DND-41 (cell line): ENCODE data around the gene EPB41.

Experiments
- EZH2 ChIP-seq: IDR thresholded peaks from 3 replicates; pipeline ENCODE4 v1.6.1; 2012; ENCODE audit warnings: borderline replicate concordance, low read depth, mild to moderate bottlenecking, moderate library complexity, low read length, inconsistent platforms; ENCODE audit not compliant: severe bottlenecking
- TF ChIP-seq, protein P1 (sequence below): IDR thresholded peaks from 2 replicates; pipeline ENCODE4 v1.5.1; 2012; ENCODE audit warnings: borderline replicate concordance, low read length, moderate library complexity, mild to moderate bottlenecking; ENCODE audit not compliant: poor library complexity, severe bottlenecking; ENCODE audit errors: extremely low read depth

DNA sequence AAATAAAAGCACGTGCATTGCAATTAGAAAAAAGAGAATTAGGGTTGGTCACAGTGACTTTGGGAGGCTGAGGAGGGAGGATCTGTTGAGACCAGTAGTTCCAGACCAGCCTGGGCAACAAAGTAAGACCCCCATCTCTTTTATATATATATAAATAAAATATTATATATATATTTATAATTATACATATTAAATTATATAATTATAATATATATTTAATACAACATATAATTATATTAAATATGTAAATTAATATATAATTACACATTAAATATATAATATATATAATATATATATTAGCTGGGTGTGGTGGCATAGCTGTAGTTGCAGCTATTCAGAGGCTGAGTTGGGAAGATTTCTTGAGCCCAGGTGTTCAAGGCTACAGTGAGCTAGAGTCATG, 186.1 kb downstream of the EPB41 start:
- TF ChIP-seq, protein P1, sequence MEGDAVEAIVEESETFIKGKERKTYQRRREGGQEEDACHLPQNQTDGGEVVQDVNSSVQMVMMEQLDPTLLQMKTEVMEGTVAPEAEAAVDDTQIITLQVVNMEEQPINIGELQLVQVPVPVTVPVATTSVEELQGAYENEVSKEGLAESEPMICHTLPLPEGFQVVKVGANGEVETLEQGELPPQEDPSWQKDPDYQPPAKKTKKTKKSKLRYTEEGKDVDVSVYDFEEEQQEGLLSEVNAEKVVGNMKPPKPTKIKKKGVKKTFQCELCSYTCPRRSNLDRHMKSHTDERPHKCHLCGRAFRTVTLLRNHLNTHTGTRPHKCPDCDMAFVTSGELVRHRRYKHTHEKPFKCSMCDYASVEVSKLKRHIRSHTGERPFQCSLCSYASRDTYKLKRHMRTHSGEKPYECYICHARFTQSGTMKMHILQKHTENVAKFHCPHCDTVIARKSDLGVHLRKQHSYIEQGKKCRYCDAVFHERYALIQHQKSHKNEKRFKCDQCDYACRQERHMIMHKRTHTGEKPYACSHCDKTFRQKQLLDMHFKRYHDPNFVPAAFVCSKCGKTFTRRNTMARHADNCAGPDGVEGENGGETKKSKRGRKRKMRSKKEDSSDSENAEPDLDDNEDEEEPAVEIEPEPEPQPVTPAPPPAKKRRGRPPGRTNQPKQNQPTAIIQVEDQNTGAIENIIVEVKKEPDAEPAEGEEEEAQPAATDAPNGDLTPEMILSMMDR = no peak
- TF ChIP-seq EZH2 = no peak
